SK-N-SH treated with all-trans-retinoic acid at 6 μM for 48 hours (cell line): ENCODE measurements around the gene LITAF.

Source experiments
- ATAC-seq: fragments of 200-7000 bp; cut with Tn5 transposase; 3 replicates; pipeline ENCODE4 v1.9.1; 2020; ENCODE audit warnings: mild to moderate bottlenecking, moderate library complexity
- ARNTL ChIP-seq: fragments of 450-650 bp; formaldehyde crosslinking; IDR thresholded peaks from 2 replicates; pipeline ENCODE4 v1.5.0; 2020; ENCODE audit warnings: low read depth, mild to moderate bottlenecking, moderate library complexity, borderline replicate concordance
- BACH2 ChIP-seq: fragments of 250-450 bp; sonication (Bioruptor Pico); IDR thresholded peaks from 2 replicates; pipeline ENCODE4 v1.9.0; 2021; ENCODE audit warnings: mild to moderate bottlenecking, borderline replicate concordance
- CREB5 ChIP-seq: fragments of 250-450 bp; sonication (Bioruptor Pico); IDR thresholded peaks from 2 replicates; pipeline ENCODE4 v1.5.1; 2020; ENCODE audit warnings: low read depth, mild to moderate bottlenecking, moderate library complexity
- CSDC2 ChIP-seq: fragments of 250-450 bp; sonication (Bioruptor Pico); IDR thresholded peaks from 2 replicates; pipeline ENCODE4 v1.5.0; 2020; ENCODE audit warnings: mild to moderate bottlenecking, moderate library complexity
- CSRNP3 ChIP-seq: fragments of 250-450 bp; sonication (Bioruptor Pico); IDR thresholded peaks from 2 replicates; pipeline ENCODE4 v1.5.1; 2021; ENCODE audit warnings: mild to moderate bottlenecking, moderate library complexity
- ESRRG ChIP-seq: fragments of 250-450 bp; sonication (Bioruptor Pico); IDR thresholded peaks from 2 replicates; pipeline ENCODE4 v1.6.1; 2021; ENCODE audit warnings: mild to moderate bottlenecking
- GLIS3 ChIP-seq: fragments of 250-450 bp; sonication (Bioruptor Pico); IDR thresholded peaks from 2 replicates; pipeline ENCODE4 v1.5.0; 2020; ENCODE audit warnings: mild to moderate bottlenecking, moderate library complexity
- ISL1 ChIP-seq: fragments of 250-450 bp; sonication (Bioruptor Pico); IDR thresholded peaks from 2 replicates; pipeline ENCODE4 v2.1.2; 2022; ENCODE audit warnings: mild to moderate bottlenecking, moderate library complexity
- OSR1 ChIP-seq: fragments of 250-450 bp; sonication (Bioruptor Pico); IDR thresholded peaks from 2 replicates; pipeline ENCODE4 v1.8.0; 2022; ENCODE audit warnings: moderate library complexity, mild to moderate bottlenecking, inconsistent platforms
- PATZ1 ChIP-seq: fragments of 250-450 bp; sonication (Bioruptor Pico); IDR thresholded peaks from 2 replicates; pipeline ENCODE4 v1.8.0; 2020; ENCODE audit warnings: mild to moderate bottlenecking, moderate library complexity, borderline replicate concordance
- RARB ChIP-seq: fragments of 250-450 bp; sonication (Bioruptor Pico); IDR thresholded peaks from 2 replicates; pipeline ENCODE4 v1.8.0; 2021; ENCODE audit warnings: mild to moderate bottlenecking, moderate library complexity
- SNAI2 ChIP-seq: fragments of 250-450 bp; sonication (Bioruptor Pico); IDR thresholded peaks from 2 replicates; pipeline ENCODE4 v1.5.0; 2020; ENCODE audit warnings: mild to moderate bottlenecking, moderate library complexity
- TCF4 ChIP-seq: fragments of 250-450 bp; sonication (Bioruptor Pico); IDR thresholded peaks from 2 replicates; pipeline ENCODE4 v1.8.0; 2021; ENCODE audit warnings: mild to moderate bottlenecking, moderate library complexity, borderline replicate concordance
- TOX ChIP-seq: fragments of 250-450 bp; sonication (Bioruptor Pico); IDR thresholded peaks from 2 replicates; pipeline ENCODE4 v1.8.0; 2021; ENCODE audit warnings: mild to moderate bottlenecking, moderate library complexity, borderline replicate concordance
- TSHZ2 ChIP-seq: fragments of 250-450 bp; sonication (Bioruptor Pico); IDR thresholded peaks from 2 replicates; pipeline ENCODE4 v1.5.0; 2020; ENCODE audit warnings: mild to moderate bottlenecking, moderate library complexity
- ZC3H10 ChIP-seq: fragments of 250-450 bp; sonication (Bioruptor Pico); IDR thresholded peaks from 2 replicates; pipeline ENCODE4 v1.5.1; 2021; ENCODE audit warnings: mild to moderate bottlenecking, moderate library complexity
- ZFP3 ChIP-seq: fragments of 250-450 bp; sonication (Bioruptor Pico); IDR thresholded peaks from 2 replicates; pipeline ENCODE4 v1.5.0; 2020; ENCODE audit warnings: mild to moderate bottlenecking, moderate library complexity
- ZFP30 ChIP-seq: fragments of 450-650 bp; formaldehyde crosslinking; IDR thresholded peaks from 2 replicates; pipeline ENCODE4 v1.5.0; 2022; ENCODE audit warnings: mild to moderate bottlenecking, moderate library complexity
- ZNF565 ChIP-seq: fragments of 450-650 bp; formaldehyde crosslinking; conservative IDR thresholded peaks from 2 replicates; pipeline ENCODE4 v1.5.0; 2020; ENCODE audit warnings: low read depth, mild to moderate bottlenecking, moderate library complexity
- ZNF70 ChIP-seq: fragments of 450-650 bp; formaldehyde crosslinking; IDR thresholded peaks from 2 replicates; pipeline ENCODE4 v1.5.0; 2020; ENCODE audit warnings: mild to moderate bottlenecking, moderate library complexity
- TF ChIP-seq, protein P1 (sequence below): fragments of 250-450 bp; sonication (Bioruptor Pico); IDR thresholded peaks from 2 replicates; pipeline ENCODE4 v1.8.0; 2021; ENCODE audit warnings: low read depth, mild to moderate bottlenecking, moderate library complexity, borderline replicate concordance

The LITAF gene

GRCh38 chr16:11601911-11602310 is 15.2 kb upstream of the LITAF start (continued):
- TF ChIP-seq TSHZ2 (CRISPR knock-in tag), result no peak
- TF ChIP-seq RARB (CRISPR knock-in tag), result no peak
- TF ChIP-seq BACH2 (CRISPR knock-in tag), result no peak
- TF ChIP-seq, all 23 proteins: peak for 0

- TF ChIP-seq ZC3H10 (CRISPR knock-in tag) (no peak), PATZ1 (CRISPR knock-in tag) (no peak), ZFP3 (CRISPR knock-in tag) (no peak), ZNF565 (CRISPR knock-in tag) (no peak), OSR1 (no peak), ZFP30 (no peak), TCF4 (no peak), CREB5 (no peak), SNAI2 (CRISPR knock-in tag) (no peak), TSHZ2 (CRISPR knock-in tag) (no peak), ZNF70 (no peak), CSRNP3 (CRISPR knock-in tag) (no peak), ESRRG (CRISPR knock-in tag) (no peak), BACH2 (CRISPR knock-in tag) (no peak), ARNTL (CRISPR knock-in tag) (no peak), TOX (no peak), GLIS3 (no peak), CSDC2 (CRISPR knock-in tag) (no peak), ISL1 (no peak)
- TF ChIP-seq, protein P1, sequence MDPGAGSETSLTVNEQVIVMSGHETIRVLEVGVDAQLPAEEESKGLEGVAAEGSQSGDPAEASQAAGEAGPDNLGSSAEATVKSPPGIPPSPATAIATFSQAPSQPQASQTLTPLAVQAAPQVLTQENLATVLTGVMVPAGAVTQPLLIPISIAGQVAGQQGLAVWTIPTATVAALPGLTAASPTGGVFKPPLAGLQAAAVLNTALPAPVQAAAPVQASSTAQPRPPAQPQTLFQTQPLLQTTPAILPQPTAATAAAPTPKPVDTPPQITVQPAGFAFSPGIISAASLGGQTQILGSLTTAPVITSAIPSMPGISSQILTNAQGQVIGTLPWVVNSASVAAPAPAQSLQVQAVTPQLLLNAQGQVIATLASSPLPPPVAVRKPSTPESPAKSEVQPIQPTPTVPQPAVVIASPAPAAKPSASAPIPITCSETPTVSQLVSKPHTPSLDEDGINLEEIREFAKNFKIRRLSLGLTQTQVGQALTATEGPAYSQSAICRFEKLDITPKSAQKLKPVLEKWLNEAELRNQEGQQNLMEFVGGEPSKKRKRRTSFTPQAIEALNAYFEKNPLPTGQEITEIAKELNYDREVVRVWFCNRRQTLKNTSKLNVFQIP (CRISPR knock-in tag), result no peak
- no peak for ATAC-seq
These were observed 14.7 kb upstream of the LITAF start for GRCh38 chr16:11601425-11601824.
